ENCODE data around the gene LZTS2.

Gene LZTS2

GRCh38 chr10:101056365-101057151 is 57.0 kb downstream of the LZTS2 start:
- no peak overlapping the region for H3K27ac ChIP-seq
- H3K36me3 ChIP-seq, result peaks cover 0 to 28% (median 7%) of the 10 kb centered on the region in 11 experiments; a peak in 11 of 22 replicates
- H4K20me1 ChIP-seq, result peaks cover 0 to 69% (median 34%) of the 10 kb centered on the region in 11 experiments; a peak in 14 of 22 replicates
- H3K9me3 ChIP-seq (replicated peaks in 1 of 11), result no peaks in the 10 kb centered on the region
- no peaks in the 10 kb centered on the region for H3K27me3 ChIP-seq
- H3K4me3 ChIP-seq, result no peak overlapping the region
- no peak overlapping the region for H3K9ac ChIP-seq
- peak overlapping the region in 9 of 11 experiments; percentile 58 to 100 (median 97); a peak in 17 of 22 replicates for H3K4me2 ChIP-seq
- TF ChIP-seq Cebpa-rat (IDR thresholded peaks at IDR 0.05), result no peak
- H3K4me1 ChIP-seq, result peaks cover 24 to 73% (median 67%) of the 10 kb centered on the region in 10 experiments
